ENCODE results near the gene MXRA8.

Gene MXRA8

GRCh38 chr1:1309251-1310108, 48.9 kb downstream of the MXRA8 start:
- peak overlapping the region; percentile 89 for H3K4me3 ChIP-seq (ENCODE audit: low read depth, low read length)
- TF ChIP-seq CTCF (IDR thresholded peaks at IDR 0.05; ENCODE audit: low read depth, low read length, missing control alignments): no peak
- no peak for DNase-seq (ENCODE audit: low read depth)

- no peak for DNase-seq (ENCODE audit: low read depth)
- no peak for TF ChIP-seq CTCF (IDR thresholded peaks at IDR 0.05; ENCODE audit: low read depth, low read length, missing control alignments)
- H3K4me3 ChIP-seq (ENCODE audit: low read depth, low read length): peak overlapping the region; percentile 89
Measured at GRCh38 chr1:1308756-1309250, 49.6 kb downstream of the MXRA8 start.

GRCh38 chr1:1307923-1308755, 50.2 kb downstream of the MXRA8 start, which contains the start of the genes ACAP3 and PUSL1:
ACAP3 (minus strand) TSS chr1:1307930; CDS start chr1:1307815, 115 bp downstream.
PUSL1 (plus strand) TSS chr1:1308597; CDS start chr1:1308644, 47 bp downstream.
- DNase-seq (ENCODE audit: low read depth): peak; percentile 57
- no peak for TF ChIP-seq CTCF (IDR thresholded peaks at IDR 0.05; ENCODE audit: low read depth, low read length, missing control alignments)
- H3K4me3 ChIP-seq (ENCODE audit: low read depth, low read length): peak within 1 kb of the TSS; percentile 89

- DNase-seq (ENCODE audit: low read depth): no peak
- TF ChIP-seq CTCF (IDR thresholded peaks at IDR 0.05; ENCODE audit: low read depth, low read length, missing control alignments): no peak
Measured at GRCh38 chr1:1307261-1307922, 51.0 kb downstream of the MXRA8 start.

GRCh38 chr1:1306661-1307260, 51.6 kb downstream of the MXRA8 start:
- no peak for TF ChIP-seq CTCF (IDR thresholded peaks at IDR 0.05; ENCODE audit: low read depth, low read length, missing control alignments)

More at GRCh38 chr1:1307261-1307922, 51.0 kb downstream of the MXRA8 start:
- H3K4me3 ChIP-seq (ENCODE audit: low read depth, low read length): peak overlapping the region; percentile 76

GRCh38 chr1:1306070-1306660, 52.2 kb downstream of the MXRA8 start:
- H3K4me3 ChIP-seq (ENCODE audit: low read depth, low read length): peak overlapping the region; percentile 76
- peak; percentile 45 for TF ChIP-seq CTCF (IDR thresholded peaks at IDR 0.05; ENCODE audit: low read depth, low read length, missing control alignments)
- no peak for DNase-seq (ENCODE audit: low read depth)

More at GRCh38 chr1:1306661-1307260, 51.6 kb downstream of the MXRA8 start:
- no peak for DNase-seq (ENCODE audit: low read depth)
- peak overlapping the region; percentile 76 for H3K4me3 ChIP-seq (ENCODE audit: low read depth, low read length)
